IMR-90 (cell line): ENCODE data around the gene MEF2A. TPM values are rescaled to one million over a fixed set of nuclear protein-coding genes. Genes with fewer than 3 reads are reported as not detected.

Source experiments
- ATAC-seq: fragments of 200-7000 bp; cut with Tn5 transposase; 2 replicates; pipeline ENCODE4 v1.9.1; 2020; ENCODE audit warnings: low read depth, mild to moderate bottlenecking, moderate library complexity
- BruUV-seq: library from RNA; stranded (reverse); fragments of 400-500 nt; replicated peaks from 2 replicates; lab custom pipeline; 2021; lab: Mats Ljungman, UMichigan
- CTCF ChIA-PET: fragments of 300-600 bp; formaldehyde crosslinking; extraction: SDS; loops from one replicate; lab custom pipeline; 2021; ENCODE audit warnings: antibody characterized with exemption; lab: Yijun Ruan, JAX
- POLR2A ChIA-PET: fragments of 300-600 bp; sonication (Branson Sonifier 250); formaldehyde crosslinking; loops from one replicate; lab custom pipeline; 2022; ENCODE audit warnings: antibody characterized with exemption; ENCODE audit not compliant: unreplicated experiment; lab: Charles Lee
- DNase-seq: peaks from one replicate; pipeline ENCODE4 v3.0.0; 2013
- H2AFZ ChIP-seq: replicated peaks from 2 replicates; pipeline ENCODE3; 2013; ENCODE audit warnings: low read length, mild to moderate bottlenecking; ENCODE audit not compliant: poor library complexity
- H2AK5ac ChIP-seq: 2 replicates; pipeline ENCODE4 v1.6.1; 2013; ENCODE audit warnings: low read depth, low read length, inconsistent platforms
- H2AK9ac ChIP-seq: replicated peaks from 2 replicates; pipeline ENCODE3; 2013; ENCODE audit warnings: mild to moderate bottlenecking, low read depth, low read length, moderate library complexity; ENCODE audit not compliant: poor library complexity
- H2BK120ac ChIP-seq: 2 replicates; pipeline ENCODE4 v1.6.1; 2013; ENCODE audit warnings: low read depth, low read length, inconsistent platforms
- H2BK15ac ChIP-seq: 3 replicates; pipeline ENCODE4 v1.6.1; 2013; ENCODE audit warnings: low read depth, low read length, inconsistent platforms
- H2BK20ac ChIP-seq: 2 replicates; pipeline ENCODE4 v1.6.1; 2013; ENCODE audit warnings: low read depth, mild to moderate bottlenecking, inconsistent platforms, low read length, moderate library complexity
- H2BK5ac ChIP-seq: 2 replicates; pipeline ENCODE4 v1.6.1; 2013; ENCODE audit warnings: mild to moderate bottlenecking, low read depth, low read length, inconsistent platforms; ENCODE audit not compliant: poor library complexity, severe bottlenecking
- H3K14ac ChIP-seq: replicated peaks from 2 replicates; pipeline ENCODE4 v1.6.1; 2013; ENCODE audit warnings: low read depth, low read length, inconsistent platforms
- H3K18ac ChIP-seq: 2 replicates; pipeline ENCODE4 v1.6.1; 2013; ENCODE audit warnings: low read depth, low read length, control low read depth
- H3K23ac ChIP-seq: 2 replicates; pipeline ENCODE4 v1.6.1; 2013; ENCODE audit warnings: low read depth, low read length, inconsistent platforms
- H3K27ac ChIP-seq: 2 replicates; pipeline ENCODE4 v1.5.1; 2013; ENCODE audit warnings: mild to moderate bottlenecking, control low read depth, low read length; ENCODE audit not compliant: insufficient read depth
- H3K27me3 ChIP-seq: 2 replicates; pipeline ENCODE4 v1.6.1; 2013; ENCODE audit warnings: low read length; ENCODE audit not compliant: control insufficient read depth, insufficient read depth
- H3K36me3 ChIP-seq: 2 replicates; pipeline ENCODE4 v1.6.1; 2013; ENCODE audit warnings: low read length, mixed read lengths; ENCODE audit not compliant: control insufficient read depth, insufficient read depth
- H3K4ac ChIP-seq: 2 replicates; pipeline ENCODE4 v1.6.1; 2013; ENCODE audit warnings: low read depth, low read length, inconsistent platforms
- H3K4me1 ChIP-seq: 2 replicates; pipeline ENCODE4 v1.6.1; 2013; ENCODE audit warnings: low read length, mixed read lengths; ENCODE audit not compliant: control insufficient read depth, insufficient read depth
- H3K4me2 ChIP-seq: 2 replicates; pipeline ENCODE4 v1.6.1; 2013; ENCODE audit warnings: low read depth, mild to moderate bottlenecking, control low read depth, low read length, moderate library complexity
- H3K4me3 ChIP-seq: 2 replicates; pipeline ENCODE4 v1.5.1; 2013; ENCODE audit warnings: low read depth, mild to moderate bottlenecking, control low read depth, low read length, moderate library complexity; ENCODE audit not compliant: insufficient read depth
- H3K56ac ChIP-seq: 2 replicates; pipeline ENCODE4 v1.6.1; 2013; ENCODE audit warnings: low read length, inconsistent platforms; ENCODE audit not compliant: insufficient read depth; ENCODE audit errors: extremely low read depth
- H3K79me1 ChIP-seq, 2 experiments: 2 replicates each; pipeline ENCODE4 v1.6.1; 2013; ENCODE audit warnings: low read length in 2 of 2, inconsistent platforms in 1 of 2, low read depth in 1 of 2
- H3K9ac ChIP-seq: 2 replicates; pipeline ENCODE4 v1.6.1; 2013; ENCODE audit warnings: low read depth, low read length, control low read depth
- H3K9me1 ChIP-seq: 2 replicates; pipeline ENCODE4 v1.6.1; 2013; ENCODE audit warnings: low read length, inconsistent platforms; ENCODE audit not compliant: insufficient read depth
- H3K9me3 ChIP-seq: 2 replicates; pipeline ENCODE4 v1.6.1; 2013; ENCODE audit warnings: low read length; ENCODE audit not compliant: control insufficient read depth, insufficient read depth
- H4K20me1 ChIP-seq: 2 replicates; pipeline ENCODE4 v1.6.1; 2013; ENCODE audit warnings: low read length, inconsistent platforms; ENCODE audit not compliant: insufficient read depth
- H4K5ac ChIP-seq: 2 replicates; pipeline ENCODE4 v1.6.1; 2013; ENCODE audit warnings: mild to moderate bottlenecking, low read depth, low read length, control low read depth
- H4K8ac ChIP-seq, 2 experiments: 2 replicates each; pipeline ENCODE4 v1.6.1; 2013; ENCODE audit warnings: low read depth in 2 of 2, low read length in 2 of 2, control low read depth in 1 of 2, inconsistent platforms in 1 of 2
- H4K91ac ChIP-seq: 2 replicates; pipeline ENCODE4 v1.6.1; 2013; ENCODE audit warnings: low read depth, low read length, inconsistent platforms; ENCODE audit not compliant: insufficient read depth
- CHD1 ChIP-seq: IDR thresholded peaks from 2 replicates; pipeline ENCODE4 v1.6.1; 2012; ENCODE audit warnings: low read depth, low read length, improper control_type of control experiment
- RAD21 ChIP-seq: IDR thresholded peaks from 2 replicates; pipeline ENCODE4 v1.6.1; 2012; ENCODE audit warnings: low read length, improper control_type of control experiment
- RCOR1 ChIP-seq: IDR thresholded peaks from 2 replicates; pipeline ENCODE4 v1.6.1; 2012; ENCODE audit warnings: mild to moderate bottlenecking, low read length, improper control_type of control experiment; ENCODE audit not compliant: insufficient replicate concordance
- SMC3 ChIP-seq: fragments of 150-350 bp; IDR thresholded peaks from 2 replicates; pipeline ENCODE4 v1.6.1; 2016; ENCODE audit warnings: low read depth, mild to moderate bottlenecking, antibody characterized with exemption, low read length, moderate library complexity
- WGBS, 2 experiments: methylation state at CpG; one replicate each; pipeline versions ENCODE4 v1.1.5 to v1.1.7; 2013; ENCODE audit warnings: missing lambda C conversion rate in 2 of 2; ENCODE audit not compliant: insufficient read length in 1 of 2; ENCODE audit errors: extremely low coverage in 2 of 2; 5-methylcytosine and 5-hydroxymethylcytosine counted together
- dilution Hi-C: fragments of 300-500 bp; cut with HindIII; formaldehyde crosslinking; loops from one replicate; pipeline ENCODE4 v1.14.3; 2018; ENCODE audit warnings: low sequenced_read_pairs; ENCODE audit not compliant: unreplicated experiment
- in situ Hi-C: fragments of 300-500 bp; cut with MboI; formaldehyde crosslinking; loops from 3 replicates; pipeline ENCODE4 v1.14.3; 2019; ENCODE audit warnings: low sequenced_read_pairs, inconsistent platforms, mixed read lengths
- intact Hi-C: fragments of 100-400 bp; cut with micrococcal nuclease; formaldehyde crosslinking; loops from 2 replicates; pipeline ENCODE4 v1.10.0; 2022
- polyA plus RNA-seq, 3 experiments: library from polyadenylated mRNA; depleted of rRNA; stranded (reverse); fragments of >200 nt; gene quantifications; 2 replicates each; pipeline ENCODE4 v1.2.3, GENCODE V29; 2012; ENCODE audit warnings: low replicate concordance in 1 of 3
- total RNA-seq: library from RNA; depleted of rRNA; stranded (reverse); fragments of >200 nt; gene quantifications from 2 replicates; pipeline ENCODE4 v1.2.3, GENCODE V29; 2012
- TF ChIP-seq, protein P1 (sequence below): fragments of 150-350 bp; IDR thresholded peaks from 2 replicates; pipeline ENCODE4 v1.6.1; 2016; ENCODE audit warnings: low read depth, mild to moderate bottlenecking, low read length, moderate library complexity, borderline replicate concordance
- TF ChIP-seq, protein P2 (sequence below): conservative IDR thresholded peaks from 2 replicates; pipeline ENCODE4 v1.5.1; 2012; ENCODE audit warnings: mild to moderate bottlenecking, low read depth, low read length, improper control_type of control experiment

MEF2A gene
- total and polyA plus RNA-seq, 2 of the 4 experiments (the other 2 are of a cell fraction), result 16.1 to 16.7 TPM

DNA sequence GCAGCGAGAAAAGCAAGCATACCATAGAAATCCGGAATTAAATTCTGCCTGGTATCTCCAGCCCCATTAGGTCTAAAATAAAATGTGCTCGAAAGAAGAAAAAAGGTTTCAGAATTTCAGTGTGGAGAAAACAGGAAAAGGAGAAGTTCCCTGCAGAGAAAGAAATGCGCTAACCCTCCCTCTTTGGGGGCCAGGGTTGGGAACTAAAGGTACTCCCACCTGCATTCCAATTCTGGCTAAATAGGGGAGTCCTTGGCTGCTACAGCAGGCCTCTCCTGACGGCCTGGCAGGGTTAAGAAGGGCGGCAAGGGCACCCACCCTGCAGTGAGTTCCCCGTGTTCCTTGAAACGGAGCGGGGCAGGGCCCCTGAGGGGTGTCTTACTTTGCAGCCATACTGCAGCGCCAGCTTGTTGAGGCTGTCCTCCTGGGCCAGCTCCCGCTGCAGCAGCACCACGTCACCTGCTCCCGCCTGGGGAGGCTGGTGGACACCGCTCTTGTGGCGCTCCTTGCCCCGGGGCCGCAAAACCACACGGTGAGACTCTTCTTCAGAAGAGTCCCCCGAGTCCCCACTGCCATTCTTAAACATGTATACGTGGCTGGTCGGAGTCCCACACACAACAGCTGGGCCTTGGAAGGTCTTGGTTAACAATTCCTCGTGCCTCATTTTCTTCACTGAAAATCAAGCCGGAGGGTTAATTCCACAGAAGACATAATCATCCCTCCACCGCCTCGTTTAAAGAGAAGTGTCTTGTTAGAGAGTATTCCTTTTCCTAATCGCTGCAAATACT lies 165.7 kb downstream of the MEF2A start:
- H3K18ac ChIP-seq, result no peak overlapping the region
- no peak overlapping the region for H2BK5ac ChIP-seq
- H3K56ac ChIP-seq, result no peak overlapping the region
- H3K14ac ChIP-seq, result no peak overlapping the region
- no peak overlapping the region for H3K27ac ChIP-seq
- H3K23ac ChIP-seq, result peak overlapping the region; percentile 74
- POLR2A ChIA-PET, result interaction anchor here (0.6 kb wide), 1 partner anchor 389 kb away, joined by 3 read pairs; no protein-coding TSS in a partner anchor
- H2BK20ac ChIP-seq, result no peak overlapping the region
- WGBS, 2 experiments, result 67% methylated on average over 10 of the region's 26 CpGs; no CpG with 5 or more reads in 1 of the 2 experiments
- in situ Hi-C loops, result loop anchor here (25.0 kb wide), 1 partner anchor 619 kb away; the partner anchor contains the start of gene SYNM
- no peaks in the 10 kb centered on the region for H3K9me1 ChIP-seq
- no peak overlapping the region for H3K9ac ChIP-seq
- no peak overlapping the region for H2AK5ac ChIP-seq
- intact Hi-C loops, result loop anchor here (5.0 kb wide), 1 partner anchor 629 kb away; no protein-coding TSS in a partner anchor
- H3K4me3 ChIP-seq, result peak overlapping the region; percentile 90; the same call in 1 of the 2 replicates
- H2AK9ac ChIP-seq, result no peak overlapping the region
- H4K5ac ChIP-seq, result no peak overlapping the region
- ATAC-seq (no peak), DNase-seq (no peak)
- no peak overlapping the region for H2BK15ac ChIP-seq
- H3K4me1 ChIP-seq, result peaks cover 4% of the 10 kb centered on the region
- peaks cover 0 to 14% of the 10 kb centered on the region in 2 experiments; a peak in 3 of 4 replicates for H3K79me1 ChIP-seq
- no TSS peak for BruUV-seq
- dilution Hi-C loops, result no loop called here
- no peak overlapping the region for H2BK120ac ChIP-seq
- no peak overlapping the region for H2AFZ ChIP-seq
- H4K20me1 ChIP-seq, result no peaks in the 10 kb centered on the region
- H3K4ac ChIP-seq, result no peak overlapping the region
- peak overlapping the region; percentile 90 for H3K4me2 ChIP-seq
- no peaks in the 10 kb centered on the region for H3K9me3 ChIP-seq
- H3K27me3 ChIP-seq, result no peaks in the 10 kb centered on the region
- CTCF ChIA-PET, result interaction anchor here (1.2 to 1.7 kb wide), 2 partner anchors 25 to 28 kb away, joined by 5 to 6 read pairs; no protein-coding TSS in a partner anchor
- no peak overlapping the region for H4K91ac ChIP-seq
- H4K8ac ChIP-seq, result no peak overlapping the region
- TF ChIP-seq, protein P1, sequence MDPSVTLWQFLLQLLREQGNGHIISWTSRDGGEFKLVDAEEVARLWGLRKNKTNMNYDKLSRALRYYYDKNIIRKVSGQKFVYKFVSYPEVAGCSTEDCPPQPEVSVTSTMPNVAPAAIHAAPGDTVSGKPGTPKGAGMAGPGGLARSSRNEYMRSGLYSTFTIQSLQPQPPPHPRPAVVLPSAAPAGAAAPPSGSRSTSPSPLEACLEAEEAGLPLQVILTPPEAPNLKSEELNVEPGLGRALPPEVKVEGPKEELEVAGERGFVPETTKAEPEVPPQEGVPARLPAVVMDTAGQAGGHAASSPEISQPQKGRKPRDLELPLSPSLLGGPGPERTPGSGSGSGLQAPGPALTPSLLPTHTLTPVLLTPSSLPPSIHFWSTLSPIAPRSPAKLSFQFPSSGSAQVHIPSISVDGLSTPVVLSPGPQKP, result no peak
- TF ChIP-seq CHD1 (no peak), RCOR1 (no peak), SMC3 (no peak), RAD21 (no peak)
- TF ChIP-seq, protein P2, sequence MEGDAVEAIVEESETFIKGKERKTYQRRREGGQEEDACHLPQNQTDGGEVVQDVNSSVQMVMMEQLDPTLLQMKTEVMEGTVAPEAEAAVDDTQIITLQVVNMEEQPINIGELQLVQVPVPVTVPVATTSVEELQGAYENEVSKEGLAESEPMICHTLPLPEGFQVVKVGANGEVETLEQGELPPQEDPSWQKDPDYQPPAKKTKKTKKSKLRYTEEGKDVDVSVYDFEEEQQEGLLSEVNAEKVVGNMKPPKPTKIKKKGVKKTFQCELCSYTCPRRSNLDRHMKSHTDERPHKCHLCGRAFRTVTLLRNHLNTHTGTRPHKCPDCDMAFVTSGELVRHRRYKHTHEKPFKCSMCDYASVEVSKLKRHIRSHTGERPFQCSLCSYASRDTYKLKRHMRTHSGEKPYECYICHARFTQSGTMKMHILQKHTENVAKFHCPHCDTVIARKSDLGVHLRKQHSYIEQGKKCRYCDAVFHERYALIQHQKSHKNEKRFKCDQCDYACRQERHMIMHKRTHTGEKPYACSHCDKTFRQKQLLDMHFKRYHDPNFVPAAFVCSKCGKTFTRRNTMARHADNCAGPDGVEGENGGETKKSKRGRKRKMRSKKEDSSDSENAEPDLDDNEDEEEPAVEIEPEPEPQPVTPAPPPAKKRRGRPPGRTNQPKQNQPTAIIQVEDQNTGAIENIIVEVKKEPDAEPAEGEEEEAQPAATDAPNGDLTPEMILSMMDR, result no peak
- peaks cover 7% of the 10 kb centered on the region; the same call in 1 of the 2 replicates for H3K36me3 ChIP-seq
